Skeletal muscle satellite cell (primary cell): Measurements from ENCODE around the gene CDC6.
A peak's percentile ranks its signal among the peaks of the same experiment; 100 is the strongest.

Source experiments
- H3K27me3 ChIP-seq: 2 replicates; pipeline ENCODE4 v1.7.0; 2013; ENCODE audit warnings: low read length; ENCODE audit not compliant: control insufficient read depth, insufficient read depth
- H3K36me3 ChIP-seq: 2 replicates; pipeline ENCODE4 v1.7.0; 2013; ENCODE audit warnings: mild to moderate bottlenecking, control low read depth, low read length; ENCODE audit not compliant: insufficient read depth
- H3K4me1 ChIP-seq: 2 replicates; pipeline ENCODE4 v1.7.0; 2013; ENCODE audit warnings: low read length; ENCODE audit not compliant: control insufficient read depth, insufficient read depth
- H3K4me2 ChIP-seq: 2 replicates; pipeline ENCODE4 v1.7.0; 2013; ENCODE audit warnings: mild to moderate bottlenecking, low read length
- H3K4me3 ChIP-seq: 2 replicates; pipeline ENCODE4 v1.7.0; 2013; ENCODE audit warnings: low read length
- H3K9ac ChIP-seq: 2 replicates; pipeline ENCODE4 v1.7.0; 2013; ENCODE audit warnings: mild to moderate bottlenecking, low read depth, low read length, moderate library complexity
- H3K9me3 ChIP-seq: replicated peaks from 2 replicates; pipeline ENCODE4 v1.7.0; 2013; ENCODE audit warnings: mild to moderate bottlenecking, control low read depth, low read length

CDC6 gene

GRCh38 chr17:40338941-40339649 is 51.4 kb downstream of the CDC6 start:
- Histone ChIP-seq H3K9ac (no peak overlapping the region), H3K9me3 (no peaks in the 10 kb centered on the region), H3K4me1 (peaks cover 59% of the 10 kb centered on the region), H3K4me3 (no peak overlapping the region), H3K36me3 (peaks cover 17% of the 10 kb centered on the region), H3K27me3 (no peaks in the 10 kb centered on the region), H3K4me2 (no peak overlapping the region)

GRCh38 chr17:40340327-40340726 is 52.6 kb downstream of the CDC6 start:
- Histone ChIP-seq H3K9me3 (no peaks in the 10 kb centered on the region), H3K9ac (no peak overlapping the region), H3K4me3 (no peak overlapping the region), H3K4me1 (peaks cover 59% of the 10 kb centered on the region), H3K27me3 (no peaks in the 10 kb centered on the region), H3K36me3 (peaks cover 17% of the 10 kb centered on the region), H3K4me2 (no peak overlapping the region)

GRCh38 chr17:40340880-40341807 is 53.5 kb downstream of the CDC6 start:
- Histone ChIP-seq H3K9me3 (no peaks in the 10 kb centered on the region), H3K4me3 (peak overlapping the region; percentile 79), H3K36me3 (peaks cover 17% of the 10 kb centered on the region), H3K4me2 (peak overlapping the region; percentile 92), H3K9ac (peak overlapping the region; percentile 74), H3K4me1 (peaks cover 61% of the 10 kb centered on the region), H3K27me3 (no peaks in the 10 kb centered on the region)

- H3K4me2 ChIP-seq = peak overlapping the region; percentile 92
- peak overlapping the region; percentile 79 for H3K4me3 ChIP-seq
- H3K9me3 ChIP-seq = no peaks in the 10 kb centered on the region
- peak overlapping the region; percentile 86 for H3K9ac ChIP-seq
- H3K36me3 ChIP-seq = peaks cover 17% of the 10 kb centered on the region
- H3K27me3 ChIP-seq = no peaks in the 10 kb centered on the region
- peaks cover 68% of the 10 kb centered on the region for H3K4me1 ChIP-seq
These were observed 54.3 kb downstream of the CDC6 start for GRCh38 chr17:40341808-40342503.

DNA sequence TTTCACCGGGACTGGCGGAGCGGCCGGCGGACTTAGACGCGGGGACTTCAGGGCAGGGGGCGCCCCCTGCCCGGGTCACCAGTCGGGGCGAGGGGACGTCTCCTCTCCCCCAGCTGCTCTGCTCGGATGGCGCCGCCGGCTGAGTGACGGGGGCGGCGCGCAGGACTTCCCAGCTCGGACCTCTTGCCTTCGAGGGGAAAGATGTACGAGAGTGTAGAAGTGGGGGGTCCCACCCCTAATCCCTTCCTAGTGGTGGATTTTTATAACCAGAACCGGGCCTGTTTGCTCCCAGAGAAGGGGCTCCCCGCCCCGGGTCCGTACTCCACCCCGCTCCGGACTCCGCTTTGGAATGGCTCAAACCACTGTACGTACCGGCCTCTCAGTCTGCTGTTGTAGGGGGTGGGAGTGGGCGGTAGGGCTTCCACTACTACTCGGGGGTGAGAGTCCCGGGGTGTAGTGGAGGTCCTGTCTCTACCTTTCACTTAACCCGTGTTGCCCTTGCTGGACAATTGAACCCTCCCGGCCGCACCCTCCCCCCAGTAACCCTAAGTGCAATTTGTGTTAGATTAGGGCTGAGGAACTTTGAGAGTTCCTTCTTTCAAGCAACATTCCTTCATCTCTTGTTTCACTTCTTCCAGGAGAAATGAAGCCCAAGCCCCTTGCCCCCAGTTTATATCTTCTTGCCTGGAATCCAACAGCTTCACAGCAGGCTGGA is 55.0 kb downstream of the CDC6 start:
- Histone ChIP-seq H3K4me1 (peaks cover 72% of the 10 kb centered on the region), H3K27me3 (no peaks in the 10 kb centered on the region), H3K4me3 (peak overlapping the region; percentile 79), H3K9ac (peak overlapping the region; percentile 86), H3K36me3 (peaks cover 14% of the 10 kb centered on the region), H3K4me2 (peak overlapping the region; percentile 92), H3K9me3 (no peaks in the 10 kb centered on the region)

- Histone ChIP-seq H3K36me3 (peaks cover 17% of the 10 kb centered on the region), H3K9me3 (no peaks in the 10 kb centered on the region), H3K4me1 (peaks cover 74% of the 10 kb centered on the region), H3K4me2 (peak overlapping the region; percentile 92), H3K27me3 (no peaks in the 10 kb centered on the region), H3K9ac (peak overlapping the region; percentile 86), H3K4me3 (peak overlapping the region; percentile 79)
These were observed 55.8 kb downstream of the CDC6 start for GRCh38 chr17:40343219-40344119.

- peak overlapping the region; percentile 86 for H3K9ac ChIP-seq
- no peaks in the 10 kb centered on the region for H3K9me3 ChIP-seq
- peak overlapping the region; percentile 92 for H3K4me2 ChIP-seq
- H3K27me3 ChIP-seq = no peaks in the 10 kb centered on the region
- peaks cover 80% of the 10 kb centered on the region for H3K4me1 ChIP-seq
- H3K36me3 ChIP-seq = peaks cover 27% of the 10 kb centered on the region
- H3K4me3 ChIP-seq = peak overlapping the region; percentile 79
These were observed 56.9 kb downstream of the CDC6 start for GRCh38 chr17:40344421-40345160.

GRCh38 chr17:40345161-40345993 is 57.7 kb downstream of the CDC6 start:
- peak overlapping the region; percentile 86 for H3K9ac ChIP-seq
- H3K27me3 ChIP-seq = no peaks in the 10 kb centered on the region
- H3K9me3 ChIP-seq = no peaks in the 10 kb centered on the region
- H3K36me3 ChIP-seq = peaks cover 26% of the 10 kb centered on the region
- H3K4me1 ChIP-seq = peaks cover 86% of the 10 kb centered on the region
- H3K4me3 ChIP-seq = peak overlapping the region; percentile 79
- peak overlapping the region; percentile 92 for H3K4me2 ChIP-seq

- Histone ChIP-seq H3K9ac (peak overlapping the region; percentile 86), H3K27me3 (no peaks in the 10 kb centered on the region), H3K4me3 (peak overlapping the region; percentile 79), H3K4me1 (peaks cover 88% of the 10 kb centered on the region), H3K9me3 (no peaks in the 10 kb centered on the region), H3K4me2 (peak overlapping the region; percentile 92), H3K36me3 (peaks cover 20% of the 10 kb centered on the region)
These were observed 58.5 kb downstream of the CDC6 start for GRCh38 chr17:40345994-40346764.
